T47D (cell line): ENCODE data around the gene KRTAP12-2.

ENCODE experiments used
- DNase-seq, 2 experiments: peaks; one replicate each; pipeline versions ENCODE4 v3.0.0 to v3.0.0-alpha.2; 2011 to 2012; ENCODE audit warnings: low read depth in 1 of 2, low spot score in 1 of 2
- JUND ChIP-seq: IDR thresholded peaks from 2 replicates; pipeline ENCODE4 v1.6.1; 2012; ENCODE audit warnings: low read depth
- in situ Hi-C: cut with HindIII; loops from 2 replicates; pipeline ENCODE4 v1.10.0; 2016; ENCODE audit warnings: low sequenced_read_pairs, low pct_unique_long_range_greater_than_20kb

KRTAP12-2 gene

GRCh38 chr21:44616591-44616926 lies 50.2 kb downstream of the KRTAP12-2 start:
- TF ChIP-seq JUND: no peak
- DNase-seq: no peak
- in situ Hi-C loops: no loop called here
